Measurements from ENCODE around the gene NID2.

NID2 gene

DNA sequence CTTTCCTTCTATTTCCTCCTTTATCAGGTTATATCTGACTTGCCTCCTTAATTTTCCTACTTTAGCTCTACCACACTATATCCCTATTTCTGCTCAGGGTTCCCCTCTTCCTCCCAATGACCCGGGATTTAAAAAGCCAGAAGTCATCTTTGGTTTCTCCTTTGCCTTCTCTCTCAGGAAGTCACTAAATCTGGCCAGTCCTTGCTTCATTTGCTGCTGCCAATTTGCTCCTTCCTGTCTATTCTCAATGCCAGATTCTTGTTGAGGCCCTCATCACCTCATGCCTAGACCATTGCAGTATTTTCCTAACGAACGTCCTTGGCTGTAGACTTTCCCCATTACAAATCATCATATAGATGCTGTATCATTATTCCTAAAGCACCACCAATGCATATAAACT lies 26.5 kb upstream of the NID2 start:
- Histone ChIP-seq H3K4me1 (ENCODE audit: control insufficient read depth in 1 of 2, insufficient read depth in 1 of 2, low read depth in 1 of 2, low read length in 1 of 2) (no peaks in the 10 kb centered on the region), H3K27ac (no peak overlapping the region), H3K9me3 (no peaks in the 10 kb centered on the region), H3K27me3 (peaks cover 9% of the 10 kb centered on the region), H3K4me3 (ENCODE audit: low read depth in 1 of 2, low read length in 1 of 2) (no peak overlapping the region), H3K36me3 (no peaks in the 10 kb centered on the region)
- TF ChIP-seq, protein P1, sequence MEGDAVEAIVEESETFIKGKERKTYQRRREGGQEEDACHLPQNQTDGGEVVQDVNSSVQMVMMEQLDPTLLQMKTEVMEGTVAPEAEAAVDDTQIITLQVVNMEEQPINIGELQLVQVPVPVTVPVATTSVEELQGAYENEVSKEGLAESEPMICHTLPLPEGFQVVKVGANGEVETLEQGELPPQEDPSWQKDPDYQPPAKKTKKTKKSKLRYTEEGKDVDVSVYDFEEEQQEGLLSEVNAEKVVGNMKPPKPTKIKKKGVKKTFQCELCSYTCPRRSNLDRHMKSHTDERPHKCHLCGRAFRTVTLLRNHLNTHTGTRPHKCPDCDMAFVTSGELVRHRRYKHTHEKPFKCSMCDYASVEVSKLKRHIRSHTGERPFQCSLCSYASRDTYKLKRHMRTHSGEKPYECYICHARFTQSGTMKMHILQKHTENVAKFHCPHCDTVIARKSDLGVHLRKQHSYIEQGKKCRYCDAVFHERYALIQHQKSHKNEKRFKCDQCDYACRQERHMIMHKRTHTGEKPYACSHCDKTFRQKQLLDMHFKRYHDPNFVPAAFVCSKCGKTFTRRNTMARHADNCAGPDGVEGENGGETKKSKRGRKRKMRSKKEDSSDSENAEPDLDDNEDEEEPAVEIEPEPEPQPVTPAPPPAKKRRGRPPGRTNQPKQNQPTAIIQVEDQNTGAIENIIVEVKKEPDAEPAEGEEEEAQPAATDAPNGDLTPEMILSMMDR (IDR thresholded peaks at IDR 0.05) = no peak

GRCh38 chr14:52094546-52095271 lies 25.9 kb upstream of the NID2 start:
- Histone ChIP-seq H3K4me3 (ENCODE audit: low read depth in 1 of 2, low read length in 1 of 2) (no peak overlapping the region), H3K36me3 (no peaks in the 10 kb centered on the region), H3K27ac (no peak overlapping the region), H3K27me3 (peaks cover 12% of the 10 kb centered on the region), H3K9me3 (no peaks in the 10 kb centered on the region), H3K4me1 (ENCODE audit: control insufficient read depth in 1 of 2, insufficient read depth in 1 of 2, low read depth in 1 of 2, low read length in 1 of 2) (no peaks in the 10 kb centered on the region)
- TF ChIP-seq, protein P1 (IDR thresholded peaks at IDR 0.05) = no peak

DNA sequence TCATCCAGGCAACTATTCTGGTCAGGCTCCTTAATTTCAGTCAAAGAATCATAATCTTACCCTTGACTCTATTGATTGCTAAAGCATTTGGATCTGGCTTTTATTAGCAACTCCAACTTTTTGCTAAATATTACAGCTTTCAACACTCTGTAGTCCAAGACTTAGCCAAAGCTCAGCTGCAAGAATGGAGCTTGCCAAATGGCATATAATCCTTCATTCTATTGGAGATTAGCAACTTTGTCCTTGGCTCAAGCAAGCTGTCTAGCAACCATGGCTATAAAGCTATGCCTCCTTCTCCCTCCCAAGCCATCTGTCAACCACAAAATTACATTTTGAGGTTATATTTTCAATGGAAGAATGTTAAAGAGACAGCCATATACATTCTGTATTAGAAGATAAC lies 23.1 kb upstream of the NID2 start:
- Histone ChIP-seq H3K27me3 (peaks cover 17% of the 10 kb centered on the region), H3K4me1 (ENCODE audit: control insufficient read depth in 1 of 2, insufficient read depth in 1 of 2, low read depth in 1 of 2, low read length in 1 of 2) (no peaks in the 10 kb centered on the region), H3K27ac (no peak overlapping the region), H3K9me3 (no peaks in the 10 kb centered on the region), H3K36me3 (no peaks in the 10 kb centered on the region), H3K4me3 (ENCODE audit: low read depth in 1 of 2, low read length in 1 of 2) (no peak overlapping the region)
- TF ChIP-seq, protein P1 (IDR thresholded peaks at IDR 0.05) = no peak

- no peak overlapping the region for H3K4me3 ChIP-seq (ENCODE audit: low read depth in 1 of 2, low read length in 1 of 2)
- H3K27me3 ChIP-seq = peaks cover 17% of the 10 kb centered on the region
- TF ChIP-seq, protein P1 (IDR thresholded peaks at IDR 0.05) = no peak
- no peak overlapping the region for H3K27ac ChIP-seq
- no peaks in the 10 kb centered on the region for H3K36me3 ChIP-seq
- H3K4me1 ChIP-seq (ENCODE audit: control insufficient read depth in 1 of 2, insufficient read depth in 1 of 2, low read depth in 1 of 2, low read length in 1 of 2) = no peaks in the 10 kb centered on the region
- no peaks in the 10 kb centered on the region for H3K9me3 ChIP-seq
Observed at GRCh38 chr14:52090936-52091335, 22.1 kb upstream of the NID2 start.

- Histone ChIP-seq H3K27ac (no peak overlapping the region), H3K4me3 (ENCODE audit: low read depth in 1 of 2, low read length in 1 of 2) (no peak overlapping the region), H3K4me1 (ENCODE audit: control insufficient read depth in 1 of 2, insufficient read depth in 1 of 2, low read depth in 1 of 2, low read length in 1 of 2) (no peaks in the 10 kb centered on the region), H3K9me3 (no peaks in the 10 kb centered on the region), H3K36me3 (no peaks in the 10 kb centered on the region), H3K27me3 (peaks cover 17% of the 10 kb centered on the region)
- TF ChIP-seq, protein P1 (IDR thresholded peaks at IDR 0.05) = no peak
Observed at GRCh38 chr14:52089218-52089617, 20.4 kb upstream of the NID2 start.
